Measurements from ENCODE around the gene TPSAB1.

Gene TPSAB1

DNA sequence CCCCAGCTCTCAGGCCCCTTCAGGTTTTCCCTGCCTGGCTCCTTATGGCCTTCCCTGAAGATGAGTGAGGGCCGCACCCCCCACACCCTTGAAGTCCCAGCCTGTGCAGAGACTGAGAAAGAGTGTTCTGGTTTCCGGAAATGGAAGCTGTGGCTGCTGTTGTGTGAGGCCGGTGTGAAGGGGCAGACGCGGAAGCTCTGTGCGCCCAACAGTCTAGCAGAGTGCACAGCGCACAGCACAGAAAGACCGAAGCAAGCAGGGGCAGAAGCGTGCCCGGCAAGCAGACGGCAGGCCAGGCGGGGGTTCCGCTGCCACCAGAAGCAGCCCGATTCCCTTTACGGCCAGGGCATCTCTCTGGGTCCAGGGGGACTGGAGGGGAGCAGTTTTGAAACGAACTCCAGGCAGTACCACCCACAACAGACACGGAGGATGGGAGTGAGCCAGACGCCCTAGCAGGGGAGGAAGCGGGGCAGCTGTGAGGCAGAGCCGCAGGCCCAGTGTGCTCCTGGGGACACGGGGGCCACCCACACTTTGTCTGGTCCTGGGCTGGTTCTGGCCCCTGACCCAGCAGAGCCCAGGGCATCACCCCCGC lies 32.2 kb upstream of the TPSAB1 start:
- TF ChIP-seq CTCF (IDR thresholded peaks at IDR 0.05; ENCODE audit: insufficient read depth, low read length, missing control alignments), result no peak
- ChIA-PET POLR2A (no interaction called here), CTCF (interaction anchor here (0.5 kb wide), 1 partner anchor 347 kb away, joined by 5 read pairs; no protein-coding TSS in a partner anchor)
- H3K4me3 ChIP-seq (ENCODE audit: low read depth, low read length), result no peak overlapping the region
- DNase-seq (ENCODE audit: low read depth, low spot score), result no peak

DNA sequence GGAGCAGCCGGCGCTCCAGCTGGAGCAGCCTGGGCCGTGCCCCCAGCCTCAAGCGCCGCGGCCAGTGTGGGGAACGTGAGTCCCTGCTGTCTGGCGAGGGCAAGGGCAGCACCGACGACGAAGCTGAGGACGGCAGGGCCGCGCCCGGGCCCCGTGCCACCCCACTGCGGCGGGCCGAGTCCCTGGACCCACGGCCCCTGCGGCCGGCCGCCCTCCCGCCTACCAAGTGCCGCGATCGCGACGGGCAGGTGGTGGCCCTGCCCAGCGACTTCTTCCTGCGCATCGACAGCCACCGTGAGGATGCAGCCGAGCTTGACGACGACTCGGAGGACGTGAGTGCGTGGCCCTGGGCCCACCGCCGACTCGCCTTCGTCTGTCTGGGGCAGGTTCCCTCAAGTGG lies 31.4 kb upstream of the TPSAB1 start:
- CTCF ChIA-PET, result no interaction called here
- no peak for TF ChIP-seq CTCF (IDR thresholded peaks at IDR 0.05; ENCODE audit: insufficient read depth, low read length, missing control alignments)
- no peak for DNase-seq (ENCODE audit: low read depth, low spot score)
- POLR2A ChIA-PET, result no interaction called here
- no peak overlapping the region for H3K4me3 ChIP-seq (ENCODE audit: low read depth, low read length)

- TF ChIP-seq CTCF (IDR thresholded peaks at IDR 0.05; ENCODE audit: insufficient read depth, low read length, missing control alignments), result no peak
- H3K4me3 ChIP-seq (ENCODE audit: low read depth, low read length), result no peak overlapping the region
- no peak for DNase-seq (ENCODE audit: low read depth, low spot score)
- ChIA-PET POLR2A (no interaction called here), CTCF (no interaction called here)
These were observed 30.0 kb upstream of the TPSAB1 start for GRCh38 chr16:1210461-1210860.

- POLR2A ChIA-PET, result no interaction called here
These were observed 28.8 kb upstream of the TPSAB1 start for GRCh38 chr16:1211451-1212268.

DNA sequence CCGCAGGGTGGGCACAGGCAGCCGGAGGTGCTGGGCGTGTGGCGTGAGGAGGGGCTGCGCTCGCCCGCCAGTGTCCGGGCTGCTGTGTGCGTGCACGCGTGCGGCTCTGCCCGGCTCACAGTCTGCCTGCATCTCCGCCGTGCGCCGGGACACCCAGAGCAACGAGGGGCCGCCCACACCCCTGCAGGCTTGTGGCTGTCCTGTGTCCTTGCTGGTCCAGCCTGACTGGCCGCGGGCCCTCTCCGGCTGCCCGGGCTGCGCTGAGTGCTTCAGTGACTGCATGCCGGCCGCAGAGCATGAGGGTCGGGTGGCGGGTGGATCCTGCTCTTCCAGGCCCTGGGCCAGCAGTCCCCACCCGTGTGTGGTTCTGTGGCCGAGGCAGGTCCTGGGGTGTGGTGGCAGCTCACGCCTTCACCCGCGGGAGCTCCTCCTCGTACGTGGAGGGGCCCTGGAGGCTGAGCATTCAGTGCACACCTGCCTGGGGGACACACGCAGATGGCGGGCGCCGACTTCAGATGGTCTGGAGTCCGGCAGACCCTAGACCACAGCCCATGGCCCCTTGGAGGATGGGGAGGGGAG lies 27.8 kb upstream of the TPSAB1 start:
- H3K4me3 ChIP-seq (ENCODE audit: low read depth, low read length), result no peak overlapping the region
- CTCF ChIA-PET, result no interaction called here
- TF ChIP-seq CTCF (IDR thresholded peaks at IDR 0.05; ENCODE audit: insufficient read depth, low read length, missing control alignments), result no peak
- POLR2A ChIA-PET, result no interaction called here
- DNase-seq (ENCODE audit: low read depth, low spot score), result no peak

More at GRCh38 chr16:1211451-1212268, 28.8 kb upstream of the TPSAB1 start:
- no peak overlapping the region for H3K4me3 ChIP-seq (ENCODE audit: low read depth, low read length)
- no peak for TF ChIP-seq CTCF (IDR thresholded peaks at IDR 0.05; ENCODE audit: insufficient read depth, low read length, missing control alignments)
- no peak for DNase-seq (ENCODE audit: low read depth, low spot score)
- CTCF ChIA-PET, result no interaction called here

DNA sequence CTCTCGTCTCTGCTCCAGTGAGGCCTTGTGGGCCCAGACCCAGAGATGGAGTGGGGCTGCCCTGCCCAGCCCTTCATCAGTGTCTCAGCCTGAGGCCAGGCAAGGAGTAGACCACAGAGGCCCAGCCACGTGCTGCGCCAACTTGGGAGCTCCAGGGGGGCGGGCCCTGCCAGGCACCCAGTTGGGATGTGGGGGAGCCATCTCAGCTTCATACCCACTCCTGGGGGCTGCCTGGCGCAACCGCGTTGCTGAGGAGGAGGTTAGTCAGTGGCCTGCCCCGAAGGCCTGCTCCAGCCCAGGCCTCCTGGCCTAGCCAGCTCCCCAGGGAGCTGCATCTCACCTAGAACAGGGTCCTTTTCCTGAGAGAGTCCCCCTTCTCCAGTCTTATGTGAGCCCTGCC lies 27.3 kb upstream of the TPSAB1 start:
- ChIA-PET POLR2A (no interaction called here), CTCF (no interaction called here)
- H3K4me3 ChIP-seq (ENCODE audit: low read depth, low read length), result no peak overlapping the region
- TF ChIP-seq CTCF (IDR thresholded peaks at IDR 0.05; ENCODE audit: insufficient read depth, low read length, missing control alignments), result no peak
- DNase-seq (ENCODE audit: low read depth, low spot score), result no peak
